Neural cell (in vitro differentiated cells): ENCODE results near the gene TXLNA.

Experiments
- EZH2 ChIP-seq: fragments of 200-600, 300-800 bp; shearing (Covaris generic), sonication (generic); IDR thresholded peaks from 2 replicates; pipeline ENCODE4 v1.6.1; 2014; ENCODE audit warnings: antibody characterized with exemption, low read length, borderline replicate concordance, mild to moderate bottlenecking; ENCODE audit not compliant: insufficient read depth, poor library complexity, severe bottlenecking
- POLR2AphosphoS5 ChIP-seq: IDR thresholded peaks from 2 replicates; pipeline ENCODE4 v1.6.1; 2012
- TF ChIP-seq, protein P1 (sequence below): fragments of 450-650 bp; IDR thresholded peaks from 2 replicates; pipeline ENCODE4 v1.5.1; 2014; ENCODE audit warnings: antibody characterized with exemption, mild to moderate bottlenecking, moderate library complexity; ENCODE audit not compliant: poor library complexity, severe bottlenecking
- TF ChIP-seq, protein P2 (sequence below): IDR thresholded peaks from 2 replicates; pipeline ENCODE4 v1.6.1; 2012; ENCODE audit warnings: borderline replicate concordance

- no peak for TF ChIP-seq EZH2
- no peak for TF ChIP-seq POLR2AphosphoS5
- TF ChIP-seq, protein P1, sequence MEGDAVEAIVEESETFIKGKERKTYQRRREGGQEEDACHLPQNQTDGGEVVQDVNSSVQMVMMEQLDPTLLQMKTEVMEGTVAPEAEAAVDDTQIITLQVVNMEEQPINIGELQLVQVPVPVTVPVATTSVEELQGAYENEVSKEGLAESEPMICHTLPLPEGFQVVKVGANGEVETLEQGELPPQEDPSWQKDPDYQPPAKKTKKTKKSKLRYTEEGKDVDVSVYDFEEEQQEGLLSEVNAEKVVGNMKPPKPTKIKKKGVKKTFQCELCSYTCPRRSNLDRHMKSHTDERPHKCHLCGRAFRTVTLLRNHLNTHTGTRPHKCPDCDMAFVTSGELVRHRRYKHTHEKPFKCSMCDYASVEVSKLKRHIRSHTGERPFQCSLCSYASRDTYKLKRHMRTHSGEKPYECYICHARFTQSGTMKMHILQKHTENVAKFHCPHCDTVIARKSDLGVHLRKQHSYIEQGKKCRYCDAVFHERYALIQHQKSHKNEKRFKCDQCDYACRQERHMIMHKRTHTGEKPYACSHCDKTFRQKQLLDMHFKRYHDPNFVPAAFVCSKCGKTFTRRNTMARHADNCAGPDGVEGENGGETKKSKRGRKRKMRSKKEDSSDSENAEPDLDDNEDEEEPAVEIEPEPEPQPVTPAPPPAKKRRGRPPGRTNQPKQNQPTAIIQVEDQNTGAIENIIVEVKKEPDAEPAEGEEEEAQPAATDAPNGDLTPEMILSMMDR = no peak
- TF ChIP-seq, protein P2, sequence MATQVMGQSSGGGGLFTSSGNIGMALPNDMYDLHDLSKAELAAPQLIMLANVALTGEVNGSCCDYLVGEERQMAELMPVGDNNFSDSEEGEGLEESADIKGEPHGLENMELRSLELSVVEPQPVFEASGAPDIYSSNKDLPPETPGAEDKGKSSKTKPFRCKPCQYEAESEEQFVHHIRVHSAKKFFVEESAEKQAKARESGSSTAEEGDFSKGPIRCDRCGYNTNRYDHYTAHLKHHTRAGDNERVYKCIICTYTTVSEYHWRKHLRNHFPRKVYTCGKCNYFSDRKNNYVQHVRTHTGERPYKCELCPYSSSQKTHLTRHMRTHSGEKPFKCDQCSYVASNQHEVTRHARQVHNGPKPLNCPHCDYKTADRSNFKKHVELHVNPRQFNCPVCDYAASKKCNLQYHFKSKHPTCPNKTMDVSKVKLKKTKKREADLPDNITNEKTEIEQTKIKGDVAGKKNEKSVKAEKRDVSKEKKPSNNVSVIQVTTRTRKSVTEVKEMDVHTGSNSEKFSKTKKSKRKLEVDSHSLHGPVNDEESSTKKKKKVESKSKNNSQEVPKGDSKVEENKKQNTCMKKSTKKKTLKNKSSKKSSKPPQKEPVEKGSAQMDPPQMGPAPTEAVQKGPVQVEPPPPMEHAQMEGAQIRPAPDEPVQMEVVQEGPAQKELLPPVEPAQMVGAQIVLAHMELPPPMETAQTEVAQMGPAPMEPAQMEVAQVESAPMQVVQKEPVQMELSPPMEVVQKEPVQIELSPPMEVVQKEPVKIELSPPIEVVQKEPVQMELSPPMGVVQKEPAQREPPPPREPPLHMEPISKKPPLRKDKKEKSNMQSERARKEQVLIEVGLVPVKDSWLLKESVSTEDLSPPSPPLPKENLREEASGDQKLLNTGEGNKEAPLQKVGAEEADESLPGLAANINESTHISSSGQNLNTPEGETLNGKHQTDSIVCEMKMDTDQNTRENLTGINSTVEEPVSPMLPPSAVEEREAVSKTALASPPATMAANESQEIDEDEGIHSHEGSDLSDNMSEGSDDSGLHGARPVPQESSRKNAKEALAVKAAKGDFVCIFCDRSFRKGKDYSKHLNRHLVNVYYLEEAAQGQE = no peak
Observed at GRCh38 chr1:32241001-32241763, 61.7 kb downstream of the TXLNA start.
